NOMO-1 treated with dmso at 0.1 percent for 144 hours (cell line): ENCODE measurements around the gene GSDMA.

Experiments
- DNase-seq: peaks from one replicate; lab custom pipeline; 2025; ENCODE audit not compliant: unreplicated experiment; lab: John Stamatoyannopoulos, UW

GSDMA gene, protein sequence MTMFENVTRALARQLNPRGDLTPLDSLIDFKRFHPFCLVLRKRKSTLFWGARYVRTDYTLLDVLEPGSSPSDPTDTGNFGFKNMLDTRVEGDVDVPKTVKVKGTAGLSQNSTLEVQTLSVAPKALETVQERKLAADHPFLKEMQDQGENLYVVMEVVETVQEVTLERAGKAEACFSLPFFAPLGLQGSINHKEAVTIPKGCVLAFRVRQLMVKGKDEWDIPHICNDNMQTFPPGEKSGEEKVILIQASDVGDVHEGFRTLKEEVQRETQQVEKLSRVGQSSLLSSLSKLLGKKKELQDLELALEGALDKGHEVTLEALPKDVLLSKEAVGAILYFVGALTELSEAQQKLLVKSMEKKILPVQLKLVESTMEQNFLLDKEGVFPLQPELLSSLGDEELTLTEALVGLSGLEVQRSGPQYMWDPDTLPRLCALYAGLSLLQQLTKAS

DNA sequence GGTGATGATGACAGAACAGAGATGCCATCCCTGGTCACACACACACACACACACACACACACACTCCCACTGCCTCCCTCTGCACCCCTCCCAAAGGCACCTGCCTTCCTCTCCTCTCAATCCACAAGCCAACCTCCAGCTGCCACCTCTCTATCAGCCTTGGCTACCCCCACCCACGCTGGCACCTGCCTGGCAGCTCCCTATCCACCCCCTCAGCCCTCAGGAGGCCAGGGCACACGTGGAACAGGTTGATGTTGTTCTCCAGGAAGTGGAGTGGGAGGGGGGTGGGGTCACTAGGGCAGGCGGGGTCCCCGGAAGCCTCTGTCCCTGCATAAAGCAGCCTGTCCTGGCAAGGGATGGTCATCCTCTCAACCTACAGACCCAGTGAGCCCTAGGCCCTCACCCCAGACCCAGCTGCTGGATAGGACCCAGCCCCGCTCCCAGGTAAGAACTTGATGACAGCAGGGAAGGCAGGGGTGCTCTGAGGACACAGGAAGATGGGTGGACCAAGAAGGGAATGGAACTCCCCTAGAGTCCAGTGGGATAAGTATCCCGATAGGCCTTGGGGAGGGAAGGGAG is at the start of gene GSDMA:
Gene GSDMA (plus strand): TSS at position 363 of the 579 bp plus-strand sequence. CDS start 2,684 bp downstream, outside the sequence.
- DNase-seq = no peak

GRCh38 chr17:39913989-39914388 is 48.8 kb upstream of the GSDMA start:
- DNase-seq = no peak

GRCh38 chr17:39915559-39915958 is 47.2 kb upstream of the GSDMA start:
- DNase-seq = no peak

DNA sequence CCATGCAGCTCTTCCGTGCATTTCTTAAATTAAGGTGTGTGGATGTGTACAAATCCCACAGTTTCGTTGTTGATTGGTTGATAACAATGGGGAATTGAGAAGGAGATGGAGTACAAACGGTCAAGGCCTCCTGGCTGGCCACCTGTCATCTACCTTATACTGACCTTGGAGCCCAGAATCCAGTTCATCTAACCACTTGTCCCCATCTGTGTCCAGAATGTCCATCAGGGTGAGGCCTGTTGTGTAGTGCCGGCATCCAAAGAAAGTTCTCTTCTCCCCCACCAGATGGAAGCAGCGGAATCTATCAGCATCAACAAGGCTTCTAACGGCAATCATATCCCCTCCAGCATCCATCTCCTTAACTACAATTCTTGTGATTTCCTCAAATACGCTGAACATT is 45.9 kb upstream of the GSDMA start:
- no peak for DNase-seq

GRCh38 chr17:39919087-39919683 is 43.6 kb upstream of the GSDMA start:
- DNase-seq = no peak

- DNase-seq = no peak
Measured at GRCh38 chr17:39920218-39921210, 42.3 kb upstream of the GSDMA start.

GRCh38 chr17:39921323-39921722 is 41.5 kb upstream of the GSDMA start:
- DNase-seq = no peak

- DNase-seq = no peak
Measured at GRCh38 chr17:39922006-39922405, 40.8 kb upstream of the GSDMA start.

DNA sequence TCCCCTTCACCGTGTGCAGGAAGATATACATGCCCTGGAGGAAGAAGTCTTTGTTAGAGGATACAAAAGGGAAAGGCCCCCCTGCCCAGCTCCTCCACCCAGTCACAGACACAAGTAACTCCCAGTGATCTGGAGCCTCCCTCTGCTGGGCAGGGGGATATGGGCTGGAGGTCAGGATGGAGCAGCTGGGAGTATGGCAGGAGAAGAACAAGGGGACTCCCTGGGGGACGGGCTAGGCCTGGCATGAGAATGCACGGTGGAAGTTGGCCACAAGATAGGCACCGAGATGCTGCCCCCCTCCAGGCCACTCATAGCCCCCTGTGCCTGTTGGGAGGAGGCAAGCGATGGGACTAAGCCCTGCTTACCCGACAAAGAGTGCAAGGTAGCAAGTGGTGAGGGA is 39.6 kb upstream of the GSDMA start:
- DNase-seq = no peak

GRCh38 chr17:39923836-39924690 is 38.7 kb upstream of the GSDMA start:
- DNase-seq = no peak

DNA sequence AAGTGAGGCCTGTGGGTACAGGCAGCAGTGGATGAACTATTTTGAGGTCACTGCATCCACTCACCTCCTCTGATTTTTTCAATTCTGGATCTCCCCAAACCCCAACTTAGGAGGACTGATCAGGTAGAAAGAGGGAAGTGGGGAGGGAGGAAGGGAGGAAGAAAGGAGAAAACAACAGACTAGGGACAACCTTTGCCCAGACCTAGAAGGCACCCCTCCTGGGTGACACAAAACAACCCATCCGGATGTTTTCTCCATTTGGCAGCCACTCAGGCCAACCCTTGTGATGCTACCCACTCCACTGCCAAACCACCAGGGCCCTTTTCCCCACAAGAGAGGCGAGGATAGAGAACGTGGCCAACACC is 38.1 kb upstream of the GSDMA start:
- no peak for DNase-seq

GRCh38 chr17:39925282-39926134 is 37.3 kb upstream of the GSDMA start:
- no peak for DNase-seq

DNA sequence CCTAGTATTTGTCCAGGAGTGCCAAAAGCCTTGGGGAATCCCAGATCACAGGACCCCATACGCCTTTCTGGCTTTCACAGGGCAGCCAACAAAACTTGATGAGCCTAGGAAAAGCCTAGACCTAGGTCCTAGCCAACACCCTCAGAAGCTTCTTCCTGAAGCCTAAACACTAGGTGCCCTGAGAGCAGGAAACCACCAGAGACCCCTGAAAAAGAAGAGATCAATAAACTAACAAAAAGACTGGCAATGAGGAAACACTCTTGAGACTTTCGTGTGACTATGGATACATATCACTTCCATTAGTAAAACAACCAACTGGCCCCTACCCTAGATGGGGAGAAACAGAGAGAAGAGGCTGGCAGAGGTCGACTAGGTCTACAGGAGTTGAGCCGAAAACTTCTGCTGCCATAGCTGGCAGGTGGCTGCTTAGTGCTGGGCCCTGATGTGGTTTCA is 36.6 kb upstream of the GSDMA start:
- no peak for DNase-seq

DNA sequence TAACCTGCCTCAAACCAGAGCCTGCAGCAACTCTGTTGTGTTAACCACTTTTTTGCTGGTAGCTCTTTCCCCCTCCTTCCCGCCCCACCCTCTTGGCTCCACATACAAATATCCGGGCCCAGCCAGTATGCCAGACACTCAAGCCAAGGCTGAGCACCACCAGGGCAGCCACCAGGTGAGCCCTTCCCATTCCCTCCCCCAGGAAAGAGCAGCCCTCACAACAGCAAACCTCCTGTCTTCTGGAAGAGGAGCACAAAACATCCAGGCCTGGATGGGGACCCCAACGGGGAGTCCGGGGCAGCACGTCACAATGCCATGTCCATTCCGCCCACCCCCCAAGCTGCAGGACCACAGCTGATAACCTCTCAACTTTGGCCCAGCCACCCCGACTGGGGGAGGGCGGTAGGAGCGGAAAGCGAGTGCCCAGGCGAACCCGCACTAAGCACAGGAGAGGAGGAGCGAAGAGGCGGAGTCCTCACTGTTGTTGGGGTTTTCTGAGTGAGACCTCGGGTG is 36.2 kb upstream of the GSDMA start:
- peak; percentile 3 for DNase-seq

GRCh38 chr17:39927101-39927928 is 35.5 kb upstream of the GSDMA start, which contains the start of the genes LRRC3C and ORMDL3:
TSS of gene LRRC3C (plus strand) at chr17:39927732. CDS start at chr17:39941524, 13,792 bp downstream.
TSS of gene ORMDL3 (minus strand) at chr17:39927601. CDS start at chr17:39924203, 3,398 bp downstream.
- DNase-seq = peak; percentile 82

- no peak for DNase-seq
Measured at GRCh38 chr17:39927929-39928857, 34.6 kb upstream of the GSDMA start.
